Bronchial epithelial cell (primary cell): ENCODE measurements around the gene OSBPL3. TPM values are rescaled to one million over a fixed set of nuclear protein-coding genes. Genes with fewer than 3 reads are reported as not detected.

Source experiments
- DNase-seq: peaks from one replicate; pipeline ENCODE4 v3.0.0-alpha.2; 2010; ENCODE audit warnings: low read depth
- FAIRE-seq: peaks from 2 replicates; lab custom pipeline; 2011; peaks lifted over from hg19 to GRCh38; lab: Jason Lieb, UNC
- H3K27me3 ChIP-seq: 2 replicates; pipeline ENCODE4 v1.5.1; 2011; ENCODE audit warnings: low read length; ENCODE audit not compliant: control insufficient read depth, insufficient read depth
- H3K36me3 ChIP-seq: 2 replicates; pipeline ENCODE4 v1.5.1; 2011; ENCODE audit warnings: low read length; ENCODE audit not compliant: control insufficient read depth, insufficient read depth
- H3K4me3 ChIP-seq: 2 replicates; pipeline ENCODE4 v1.5.1; 2011; ENCODE audit warnings: mild to moderate bottlenecking, low read depth, low read length, control low read depth
- total RNA-seq: library from RNA; depleted of rRNA; stranded (reverse); fragments of >200 nt; gene quantifications from 2 replicates; pipeline ENCODE4 v1.2.1, GENCODE V29; 2014
- TF ChIP-seq, protein P1 (sequence below): IDR thresholded peaks from 2 replicates; pipeline ENCODE4 v1.5.1; 2011; ENCODE audit warnings: mild to moderate bottlenecking, moderate library complexity, low read length, control low read depth, inconsistent platforms; ENCODE audit not compliant: insufficient read depth, severe bottlenecking

The OSBPL3 gene
- total RNA-seq, 1 donor from 2014 or later, result 25.0 TPM

DNA sequence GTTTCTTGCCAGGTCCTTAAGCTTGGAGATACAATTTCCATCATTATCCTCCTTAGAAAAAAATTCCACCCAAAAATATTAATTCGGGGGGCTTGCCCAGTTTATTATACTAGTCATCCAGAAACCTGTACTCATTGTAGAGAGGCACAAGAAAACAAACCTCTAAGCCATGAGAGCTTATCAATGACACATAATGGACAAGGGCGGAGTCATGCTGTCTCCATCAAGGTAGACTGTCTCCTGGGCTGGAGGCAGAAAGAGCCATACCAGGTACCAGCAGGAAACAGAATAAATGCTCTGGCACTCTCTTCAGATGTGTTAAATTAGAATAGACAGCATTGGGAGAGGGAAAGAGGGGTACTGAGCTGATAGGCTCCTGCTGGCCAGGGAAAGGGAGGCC lies 153.0 kb downstream of the OSBPL3 start:
- no peak for FAIRE-seq
- TF ChIP-seq, protein P1, sequence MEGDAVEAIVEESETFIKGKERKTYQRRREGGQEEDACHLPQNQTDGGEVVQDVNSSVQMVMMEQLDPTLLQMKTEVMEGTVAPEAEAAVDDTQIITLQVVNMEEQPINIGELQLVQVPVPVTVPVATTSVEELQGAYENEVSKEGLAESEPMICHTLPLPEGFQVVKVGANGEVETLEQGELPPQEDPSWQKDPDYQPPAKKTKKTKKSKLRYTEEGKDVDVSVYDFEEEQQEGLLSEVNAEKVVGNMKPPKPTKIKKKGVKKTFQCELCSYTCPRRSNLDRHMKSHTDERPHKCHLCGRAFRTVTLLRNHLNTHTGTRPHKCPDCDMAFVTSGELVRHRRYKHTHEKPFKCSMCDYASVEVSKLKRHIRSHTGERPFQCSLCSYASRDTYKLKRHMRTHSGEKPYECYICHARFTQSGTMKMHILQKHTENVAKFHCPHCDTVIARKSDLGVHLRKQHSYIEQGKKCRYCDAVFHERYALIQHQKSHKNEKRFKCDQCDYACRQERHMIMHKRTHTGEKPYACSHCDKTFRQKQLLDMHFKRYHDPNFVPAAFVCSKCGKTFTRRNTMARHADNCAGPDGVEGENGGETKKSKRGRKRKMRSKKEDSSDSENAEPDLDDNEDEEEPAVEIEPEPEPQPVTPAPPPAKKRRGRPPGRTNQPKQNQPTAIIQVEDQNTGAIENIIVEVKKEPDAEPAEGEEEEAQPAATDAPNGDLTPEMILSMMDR, result no peak
- Histone ChIP-seq H3K4me3 (no peak overlapping the region), H3K36me3 (peaks cover 9% of the 10 kb centered on the region), H3K27me3 (no peaks in the 10 kb centered on the region)
- peak; percentile 43 for DNase-seq

DNA sequence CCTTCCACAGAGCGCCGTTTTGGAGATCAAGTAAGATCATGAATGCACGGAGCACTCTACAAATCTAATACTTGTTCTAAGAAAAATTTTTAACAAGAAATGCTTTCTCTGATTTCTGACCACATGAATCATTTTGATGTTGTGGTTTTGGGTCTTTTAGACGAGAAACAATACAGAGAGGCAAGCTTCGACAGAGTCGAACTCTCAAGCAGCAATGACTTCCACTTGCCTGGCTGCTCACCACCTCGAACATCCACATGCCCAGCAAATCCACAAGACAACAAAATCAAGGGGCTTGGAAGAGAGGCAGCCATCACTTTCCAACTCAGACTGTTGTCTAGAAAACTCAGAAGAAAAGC lies 153.3 kb downstream of the OSBPL3 start:
- DNase-seq (peak; percentile 50), FAIRE-seq (no peak)
- Histone ChIP-seq H3K27me3 (no peaks in the 10 kb centered on the region), H3K36me3 (peaks cover 9% of the 10 kb centered on the region), H3K4me3 (no peak overlapping the region)
- TF ChIP-seq, protein P1, result no peak

DNA sequence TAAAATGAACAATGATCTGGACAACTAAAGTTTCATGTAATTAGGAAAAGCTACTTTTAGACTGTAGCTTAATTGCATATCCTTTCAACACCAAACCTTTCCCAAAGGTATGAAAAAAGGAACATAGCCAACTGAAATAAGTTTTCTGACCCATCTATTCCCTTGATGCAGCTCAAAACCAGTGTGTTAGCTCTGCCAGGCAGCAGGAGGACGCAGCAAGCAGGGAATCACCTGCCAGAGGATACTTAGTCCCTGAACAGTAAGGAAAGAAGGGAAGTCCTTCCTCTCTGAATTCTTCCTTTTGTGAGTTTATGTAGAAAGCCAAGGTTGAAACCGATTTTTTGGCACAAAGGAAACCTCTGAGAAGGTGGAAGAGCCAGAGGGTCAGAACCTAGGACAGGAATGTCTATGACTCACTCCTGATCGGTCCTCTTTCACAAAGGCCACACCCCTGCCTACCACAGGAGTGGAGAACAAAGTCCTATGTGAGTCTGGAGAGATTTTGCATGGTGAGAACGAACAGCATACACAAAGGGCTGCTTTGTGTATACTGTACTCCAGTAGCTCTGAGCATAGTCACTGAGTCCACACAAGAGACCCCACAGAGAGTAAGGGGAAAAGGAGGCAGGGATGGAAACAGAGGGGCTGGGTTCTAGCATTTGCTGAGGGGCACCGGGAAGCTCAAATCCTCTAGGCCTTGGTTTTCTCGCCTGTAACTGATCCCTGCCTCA lies 153.9 kb downstream of the OSBPL3 start:
- FAIRE-seq (peak; percentile 62), DNase-seq (peak; percentile 92)
- Histone ChIP-seq H3K27me3 (no peaks in the 10 kb centered on the region), H3K4me3 (no peak overlapping the region), H3K36me3 (peaks cover 9% of the 10 kb centered on the region)
- TF ChIP-seq, protein P1, result no peak

DNA sequence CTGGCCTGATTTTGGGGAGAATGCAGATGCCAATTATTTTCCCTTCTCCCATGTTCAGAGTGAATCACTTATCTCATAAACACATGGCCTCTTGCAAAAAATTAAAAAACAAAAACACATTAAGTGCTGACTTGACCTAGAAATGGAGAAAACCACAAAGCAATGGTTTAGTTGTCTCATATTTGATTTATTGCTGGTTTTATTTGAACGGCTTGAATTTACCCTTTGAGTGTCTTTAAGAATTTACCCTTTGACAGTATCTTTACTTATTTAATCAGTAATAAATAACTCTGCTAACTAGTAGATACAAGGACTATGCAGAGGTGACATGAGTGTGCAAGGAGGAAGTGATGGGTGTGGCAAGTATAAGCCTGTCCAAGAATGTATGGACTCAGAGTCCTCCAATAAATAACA lies 154.6 kb downstream of the OSBPL3 start:
- Histone ChIP-seq H3K27me3 (no peaks in the 10 kb centered on the region), H3K4me3 (no peak overlapping the region), H3K36me3 (peaks cover 8% of the 10 kb centered on the region)
- FAIRE-seq, result no peak
- DNase-seq, result peak; percentile 87
- TF ChIP-seq, protein P1, result no peak

DNA sequence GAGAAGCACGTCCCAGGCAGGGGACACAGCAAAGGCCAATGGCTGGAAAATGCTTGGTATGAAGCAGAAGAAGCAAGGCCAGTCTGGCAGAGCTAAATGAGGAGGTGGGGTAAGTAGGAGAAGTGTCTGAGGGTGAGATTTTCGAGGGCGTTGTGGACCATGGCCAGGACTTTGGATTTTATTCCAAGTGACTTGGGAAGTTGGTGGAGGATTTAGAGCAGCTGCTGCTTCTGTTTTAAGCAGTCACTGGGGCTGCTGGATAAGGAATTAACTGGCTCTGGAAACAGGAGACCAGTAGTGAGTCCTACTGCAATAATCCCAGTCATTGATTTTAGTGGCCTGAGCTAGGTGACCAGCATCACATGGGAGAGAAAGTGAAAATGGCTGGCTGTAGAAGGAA lies 155.1 kb downstream of the OSBPL3 start:
- FAIRE-seq (no peak), DNase-seq (no peak)
- Histone ChIP-seq H3K4me3 (no peak overlapping the region), H3K27me3 (no peaks in the 10 kb centered on the region), H3K36me3 (peaks cover 7% of the 10 kb centered on the region)
- TF ChIP-seq, protein P1, result no peak

DNA sequence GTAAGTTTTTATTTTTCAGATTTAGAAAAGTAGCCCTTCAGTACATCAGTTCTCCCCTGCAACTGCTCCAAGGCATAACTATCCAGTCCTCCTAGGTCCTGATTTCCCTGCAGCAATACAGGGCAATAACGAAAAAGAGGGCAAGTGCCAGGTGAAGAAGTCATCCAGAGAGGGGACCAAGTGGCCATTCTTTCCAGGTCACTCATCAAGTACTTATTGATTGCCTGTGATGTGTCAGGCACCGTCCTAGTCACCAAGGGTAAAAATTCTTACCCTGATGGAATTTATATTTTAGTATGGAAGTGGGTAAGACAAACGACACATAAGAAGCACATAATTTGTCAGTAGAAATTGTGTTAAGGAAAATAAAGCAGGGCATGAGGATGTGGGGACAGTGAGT lies 155.6 kb downstream of the OSBPL3 start:
- DNase-seq (no peak), FAIRE-seq (no peak)
- TF ChIP-seq, protein P1, result no peak
- Histone ChIP-seq H3K27me3 (no peaks in the 10 kb centered on the region), H3K4me3 (no peak overlapping the region), H3K36me3 (peaks cover 7% of the 10 kb centered on the region)
